K562 (cell line): ENCODE data around the gene CSAD. TPM values are rescaled to one million over a fixed set of nuclear protein-coding genes. Genes with fewer than 3 reads are reported as not detected.

ENCODE experiments used
- ARHGAP35 ChIP-seq: fragments of 450-650 bp; IDR thresholded peaks from 2 replicates; pipeline ENCODE4 v1.6.1; 2018; ENCODE audit not compliant: partially characterized antibody
- KDM4B ChIP-seq, 2 experiments: fragments of 450-650 bp in 1 of 2; sonication (generic) in 1 of 2; IDR thresholded peaks; 2 replicates each; pipeline ENCODE4 v1.6.1; 2016 to 2017; ENCODE audit warnings: borderline replicate concordance in 2 of 2, antibody characterized with exemption in 1 of 2, low read depth in 1 of 2, mild to moderate bottlenecking in 1 of 2
- MTA1 ChIP-seq: fragments of 450-650 bp; IDR thresholded peaks from 2 replicates; pipeline ENCODE4 v1.6.1; 2017; ENCODE audit warnings: borderline replicate concordance
- PCBP1 ChIP-seq: fragments of 200-400 bp; formaldehyde crosslinking; IDR thresholded peaks from 2 replicates; pipeline ENCODE4 v1.6.1; 2018; ENCODE audit warnings: mild to moderate bottlenecking, low read depth, low read length; ENCODE audit not compliant: poor library complexity, severe bottlenecking
- SNIP1 ChIP-seq: fragments of 450-650 bp; IDR thresholded peaks from 2 replicates; pipeline ENCODE4 v1.7.1; 2017; ENCODE audit warnings: low read depth, mild to moderate bottlenecking
- SREBF1 ChIP-seq: fragments of 150-350 bp; IDR thresholded peaks from 2 replicates; pipeline ENCODE4 v1.6.1; 2014; ENCODE audit warnings: antibody characterized with exemption, low read depth, low read length, borderline replicate concordance
- SRF ChIP-seq, 2 experiments: fragments of 250-450, 450-650 bp in 1 of 2; sonication (Bioruptor Pico) in 1 of 2; sonication (generic) in 1 of 2; formaldehyde crosslinking; IDR thresholded peaks; 2 replicates each; pipeline versions ENCODE4 v1.5.0 to v1.5.1; 2020 to 2022; ENCODE audit warnings: mild to moderate bottlenecking in 1 of 2, missing genetic modification reagents in 1 of 2
- STAT5A ChIP-seq: IDR thresholded peaks from 2 replicates; pipeline ENCODE4 v1.6.1; 2012; ENCODE audit warnings: low read length, inconsistent platforms, borderline replicate concordance
- ZBTB7A ChIP-seq: IDR thresholded peaks from 2 replicates; pipeline ENCODE4 v1.6.1; 2011; ENCODE audit warnings: low read depth, mild to moderate bottlenecking, low read length, moderate library complexity, borderline replicate concordance; ENCODE audit not compliant: control insufficient read depth
- ZNF324 ChIP-seq: fragments of 250-450 bp; sonication (Bioruptor Pico); IDR thresholded peaks from 2 replicates; pipeline ENCODE4 v1.4.0; 2020; ENCODE audit warnings: mild to moderate bottlenecking
- polyA plus RNA-seq, 8 experiments: library from polyadenylated mRNA; depleted of rRNA in 4 of 8; stranded (reverse) in 5 of 8; unstranded in 3 of 8; fragments of >200 nt; fragmentation: Nextera tagmentation in 2 of 8; fragmentation: Illumina TruSeq in 1 of 8; extraction: Ambion mirVana in 2 of 8; extraction: Trizol in 1 of 8; gene quantifications; 2 replicates each; pipeline versions ENCODE4 v1.2.1 to v1.2.3, GENCODE V29; 2011 to 2014; ENCODE audit warnings: inconsistent platforms in 1 of 8, missing spikeins in 1 of 8
- total RNA-seq, 7 experiments: library from RNA; depleted of rRNA in 6 of 7; stranded (reverse); fragments of >200 nt in 6 of 7; fragmentation: Illumina TruSeq in 2 of 7; extraction: Trizol in 2 of 7; gene quantifications; 2 replicates each; pipeline versions ENCODE4 v1.2.1 to v1.2.3, GENCODE V29; 2011 to 2021; ENCODE audit warnings: low replicate concordance in 1 of 7
- TF ChIP-seq, protein P1 (sequence below): fragments of 450-650 bp; IDR thresholded peaks from 2 replicates; pipeline ENCODE4 v1.6.1; 2016; ENCODE audit warnings: mild to moderate bottlenecking, moderate library complexity
- TF ChIP-seq, protein P2 (sequence below), 2 experiments: IDR thresholded peaks; 2 replicates each; pipeline ENCODE4 v1.6.1; 2012; ENCODE audit warnings: improper control_type of control experiment in 2 of 2, low read depth in 2 of 2, low read length in 2 of 2, borderline replicate concordance in 1 of 2

Gene CSAD
- total and polyA plus RNA-seq, 9 of the 15 experiments (the other 6 are each of a cell fraction or from before 2014, with no cell fraction given) = 1.8 to 19.6 (median 8.1) TPM

DNA sequence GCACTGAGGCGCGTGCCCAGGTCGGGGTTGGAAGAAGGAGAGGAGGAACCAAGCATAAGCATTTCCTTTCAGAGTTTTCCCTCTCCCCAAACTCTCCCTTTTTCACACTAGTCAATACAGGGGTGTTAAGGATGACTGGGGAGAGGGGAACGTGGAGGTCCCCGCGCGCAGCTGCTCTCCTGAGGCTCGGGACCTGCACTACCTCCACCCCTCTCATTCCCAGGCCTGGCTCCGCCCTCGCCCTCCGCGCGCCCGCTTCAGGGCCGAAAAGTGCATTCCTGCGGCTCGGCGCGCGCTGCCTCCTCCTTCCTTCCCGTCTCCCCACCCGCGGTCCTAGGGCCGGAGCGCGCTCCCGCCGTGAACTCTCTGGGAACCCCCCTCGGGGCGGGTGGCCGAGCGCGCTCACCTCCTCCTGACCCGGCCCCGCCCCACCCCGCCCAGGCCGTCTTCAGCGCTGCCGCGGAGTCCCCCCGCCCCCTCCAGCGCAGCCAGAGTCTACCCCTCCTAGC lies 40.0 kb upstream of the CSAD start (continued):
- TF ChIP-seq, protein P1, sequence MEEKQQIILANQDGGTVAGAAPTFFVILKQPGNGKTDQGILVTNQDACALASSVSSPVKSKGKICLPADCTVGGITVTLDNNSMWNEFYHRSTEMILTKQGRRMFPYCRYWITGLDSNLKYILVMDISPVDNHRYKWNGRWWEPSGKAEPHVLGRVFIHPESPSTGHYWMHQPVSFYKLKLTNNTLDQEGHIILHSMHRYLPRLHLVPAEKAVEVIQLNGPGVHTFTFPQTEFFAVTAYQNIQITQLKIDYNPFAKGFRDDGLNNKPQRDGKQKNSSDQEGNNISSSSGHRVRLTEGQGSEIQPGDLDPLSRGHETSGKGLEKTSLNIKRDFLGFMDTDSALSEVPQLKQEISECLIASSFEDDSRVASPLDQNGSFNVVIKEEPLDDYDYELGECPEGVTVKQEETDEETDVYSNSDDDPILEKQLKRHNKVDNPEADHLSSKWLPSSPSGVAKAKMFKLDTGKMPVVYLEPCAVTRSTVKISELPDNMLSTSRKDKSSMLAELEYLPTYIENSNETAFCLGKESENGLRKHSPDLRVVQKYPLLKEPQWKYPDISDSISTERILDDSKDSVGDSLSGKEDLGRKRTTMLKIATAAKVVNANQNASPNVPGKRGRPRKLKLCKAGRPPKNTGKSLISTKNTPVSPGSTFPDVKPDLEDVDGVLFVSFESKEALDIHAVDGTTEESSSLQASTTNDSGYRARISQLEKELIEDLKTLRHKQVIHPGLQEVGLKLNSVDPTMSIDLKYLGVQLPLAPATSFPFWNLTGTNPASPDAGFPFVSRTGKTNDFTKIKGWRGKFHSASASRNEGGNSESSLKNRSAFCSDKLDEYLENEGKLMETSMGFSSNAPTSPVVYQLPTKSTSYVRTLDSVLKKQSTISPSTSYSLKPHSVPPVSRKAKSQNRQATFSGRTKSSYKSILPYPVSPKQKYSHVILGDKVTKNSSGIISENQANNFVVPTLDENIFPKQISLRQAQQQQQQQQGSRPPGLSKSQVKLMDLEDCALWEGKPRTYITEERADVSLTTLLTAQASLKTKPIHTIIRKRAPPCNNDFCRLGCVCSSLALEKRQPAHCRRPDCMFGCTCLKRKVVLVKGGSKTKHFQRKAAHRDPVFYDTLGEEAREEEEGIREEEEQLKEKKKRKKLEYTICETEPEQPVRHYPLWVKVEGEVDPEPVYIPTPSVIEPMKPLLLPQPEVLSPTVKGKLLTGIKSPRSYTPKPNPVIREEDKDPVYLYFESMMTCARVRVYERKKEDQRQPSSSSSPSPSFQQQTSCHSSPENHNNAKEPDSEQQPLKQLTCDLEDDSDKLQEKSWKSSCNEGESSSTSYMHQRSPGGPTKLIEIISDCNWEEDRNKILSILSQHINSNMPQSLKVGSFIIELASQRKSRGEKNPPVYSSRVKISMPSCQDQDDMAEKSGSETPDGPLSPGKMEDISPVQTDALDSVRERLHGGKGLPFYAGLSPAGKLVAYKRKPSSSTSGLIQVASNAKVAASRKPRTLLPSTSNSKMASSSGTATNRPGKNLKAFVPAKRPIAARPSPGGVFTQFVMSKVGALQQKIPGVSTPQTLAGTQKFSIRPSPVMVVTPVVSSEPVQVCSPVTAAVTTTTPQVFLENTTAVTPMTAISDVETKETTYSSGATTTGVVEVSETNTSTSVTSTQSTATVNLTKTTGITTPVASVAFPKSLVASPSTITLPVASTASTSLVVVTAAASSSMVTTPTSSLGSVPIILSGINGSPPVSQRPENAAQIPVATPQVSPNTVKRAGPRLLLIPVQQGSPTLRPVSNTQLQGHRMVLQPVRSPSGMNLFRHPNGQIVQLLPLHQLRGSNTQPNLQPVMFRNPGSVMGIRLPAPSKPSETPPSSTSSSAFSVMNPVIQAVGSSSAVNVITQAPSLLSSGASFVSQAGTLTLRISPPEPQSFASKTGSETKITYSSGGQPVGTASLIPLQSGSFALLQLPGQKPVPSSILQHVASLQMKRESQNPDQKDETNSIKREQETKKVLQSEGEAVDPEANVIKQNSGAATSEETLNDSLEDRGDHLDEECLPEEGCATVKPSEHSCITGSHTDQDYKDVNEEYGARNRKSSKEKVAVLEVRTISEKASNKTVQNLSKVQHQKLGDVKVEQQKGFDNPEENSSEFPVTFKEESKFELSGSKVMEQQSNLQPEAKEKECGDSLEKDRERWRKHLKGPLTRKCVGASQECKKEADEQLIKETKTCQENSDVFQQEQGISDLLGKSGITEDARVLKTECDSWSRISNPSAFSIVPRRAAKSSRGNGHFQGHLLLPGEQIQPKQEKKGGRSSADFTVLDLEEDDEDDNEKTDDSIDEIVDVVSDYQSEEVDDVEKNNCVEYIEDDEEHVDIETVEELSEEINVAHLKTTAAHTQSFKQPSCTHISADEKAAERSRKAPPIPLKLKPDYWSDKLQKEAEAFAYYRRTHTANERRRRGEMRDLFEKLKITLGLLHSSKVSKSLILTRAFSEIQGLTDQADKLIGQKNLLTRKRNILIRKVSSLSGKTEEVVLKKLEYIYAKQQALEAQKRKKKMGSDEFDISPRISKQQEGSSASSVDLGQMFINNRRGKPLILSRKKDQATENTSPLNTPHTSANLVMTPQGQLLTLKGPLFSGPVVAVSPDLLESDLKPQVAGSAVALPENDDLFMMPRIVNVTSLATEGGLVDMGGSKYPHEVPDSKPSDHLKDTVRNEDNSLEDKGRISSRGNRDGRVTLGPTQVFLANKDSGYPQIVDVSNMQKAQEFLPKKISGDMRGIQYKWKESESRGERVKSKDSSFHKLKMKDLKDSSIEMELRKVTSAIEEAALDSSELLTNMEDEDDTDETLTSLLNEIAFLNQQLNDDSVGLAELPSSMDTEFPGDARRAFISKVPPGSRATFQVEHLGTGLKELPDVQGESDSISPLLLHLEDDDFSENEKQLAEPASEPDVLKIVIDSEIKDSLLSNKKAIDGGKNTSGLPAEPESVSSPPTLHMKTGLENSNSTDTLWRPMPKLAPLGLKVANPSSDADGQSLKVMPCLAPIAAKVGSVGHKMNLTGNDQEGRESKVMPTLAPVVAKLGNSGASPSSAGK = no peak
- TF ChIP-seq ARHGAP35 (no peak), KDM4B (IDR thresholded peaks at IDR 0.05; ENCODE audit: borderline replicate concordance in 2 of 2, low read depth in 1 of 2) (0 out of 4 replicates have a peak, but pooled peaks of 1 of the 2 experiments have one; percentile 28), STAT5A (no peak), SREBF1 (0 out of 2 replicates have a peak, but pooled peaks have one; percentile 16), SRF (CRISPR knock-in tag; IDR thresholded peaks at IDR 0.05) (peak in 1 of 2 experiments; percentile 75; a peak in 2 of 4 replicates), SNIP1 (no peak), MTA1 (no peak), ZNF324 (CRISPR knock-in tag) (no peak), PCBP1 (peak; percentile 26), ZBTB7A (peak; percentile 78; the same call in 1 of the 2 replicates)
- TF ChIP-seq, protein P2, sequence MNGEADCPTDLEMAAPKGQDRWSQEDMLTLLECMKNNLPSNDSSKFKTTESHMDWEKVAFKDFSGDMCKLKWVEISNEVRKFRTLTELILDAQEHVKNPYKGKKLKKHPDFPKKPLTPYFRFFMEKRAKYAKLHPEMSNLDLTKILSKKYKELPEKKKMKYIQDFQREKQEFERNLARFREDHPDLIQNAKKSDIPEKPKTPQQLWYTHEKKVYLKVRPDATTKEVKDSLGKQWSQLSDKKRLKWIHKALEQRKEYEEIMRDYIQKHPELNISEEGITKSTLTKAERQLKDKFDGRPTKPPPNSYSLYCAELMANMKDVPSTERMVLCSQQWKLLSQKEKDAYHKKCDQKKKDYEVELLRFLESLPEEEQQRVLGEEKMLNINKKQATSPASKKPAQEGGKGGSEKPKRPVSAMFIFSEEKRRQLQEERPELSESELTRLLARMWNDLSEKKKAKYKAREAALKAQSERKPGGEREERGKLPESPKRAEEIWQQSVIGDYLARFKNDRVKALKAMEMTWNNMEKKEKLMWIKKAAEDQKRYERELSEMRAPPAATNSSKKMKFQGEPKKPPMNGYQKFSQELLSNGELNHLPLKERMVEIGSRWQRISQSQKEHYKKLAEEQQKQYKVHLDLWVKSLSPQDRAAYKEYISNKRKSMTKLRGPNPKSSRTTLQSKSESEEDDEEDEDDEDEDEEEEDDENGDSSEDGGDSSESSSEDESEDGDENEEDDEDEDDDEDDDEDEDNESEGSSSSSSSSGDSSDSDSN (IDR thresholded peaks at IDR 0.05; ENCODE audit: borderline replicate concordance in 1 of 2, low read depth in 2 of 2, low read length in 2 of 2) = 0 out of 4 replicates have a peak, but pooled peaks of 1 of the 2 experiments have one; percentile 47
